Calu3 (cell line): Measurements from ENCODE around the gene IFITM5. TPM values are rescaled to one million over a fixed set of nuclear protein-coding genes. Genes with fewer than 3 reads are reported as not detected.
"Not testable (repeated sequence)": the region's sequence is repeated elsewhere in the genome, so short reads cannot be mapped to it uniquely, and the experiment has no call there.

Experiments
- BruUV-seq: library from RNA; stranded (reverse); fragments of 400-500 nt; replicated peaks from 2 replicates; lab custom pipeline; 2021; lab: Mats Ljungman, UMichigan
- CTCF ChIA-PET: fragments of 300-600 bp; sonication (Branson Sonifier 250); formaldehyde crosslinking; loops from one replicate; lab custom pipeline; 2022; ENCODE audit warnings: antibody characterized with exemption; lab: Charles Lee
- DNase-seq: peaks from one replicate; pipeline ENCODE4 v3.0.0; 2022
- H3K27ac Mint-ChIP-seq: one replicate; pipeline ENCODE4 v1.8.0; 2022; ENCODE audit warnings: mixed read lengths; ENCODE audit not compliant: unreplicated experiment
- H3K27me3 Mint-ChIP-seq: one replicate; pipeline ENCODE4 v1.8.0; 2022; ENCODE audit warnings: mixed read lengths; ENCODE audit not compliant: unreplicated experiment
- H3K36me3 Mint-ChIP-seq: one replicate; pipeline ENCODE4 v1.8.0; 2022; ENCODE audit warnings: mild to moderate bottlenecking, moderate library complexity, mixed read lengths; ENCODE audit not compliant: insufficient read depth, unreplicated experiment
- H3K4me1 Mint-ChIP-seq: one replicate; pipeline ENCODE4 v1.8.0; 2022; ENCODE audit warnings: mild to moderate bottlenecking, low read depth, mixed read lengths; ENCODE audit not compliant: unreplicated experiment
- H3K4me3 Mint-ChIP-seq: one replicate; pipeline ENCODE4 v1.8.0; 2022; ENCODE audit warnings: mild to moderate bottlenecking, low read depth, moderate library complexity, mixed read lengths; ENCODE audit not compliant: unreplicated experiment
- H3K9me3 Mint-ChIP-seq: one replicate; pipeline ENCODE4 v1.8.0; 2022; ENCODE audit warnings: low read depth, mixed read lengths; ENCODE audit not compliant: unreplicated experiment
- CTCF ChIP-seq: fragments of 200-600 bp; IDR thresholded peaks from one replicate; pipeline ENCODE4 v1.8.0; 2022; ENCODE audit warnings: antibody characterized with exemption; ENCODE audit not compliant: unreplicated experiment
- intact Hi-C: fragments of 100-400 bp; cut with micrococcal nuclease; formaldehyde crosslinking; loops from one replicate; pipeline ENCODE4 v1.10.0; 2022; ENCODE audit not compliant: unreplicated experiment
- total RNA-seq: library from RNA; stranded (reverse); gene quantifications from 2 replicates; pipeline ENCODE4 v1.2.3, GENCODE V29; 2022

Gene IFITM5
- total RNA-seq, 1 experiment from 2014 or later, result not detected

GRCh38 chr11:335779-336658 lies 36.7 kb upstream of the IFITM5 start:
- TF ChIP-seq CTCF, result no peak
- CTCF ChIA-PET, result no interaction called here
- intact Hi-C loops, result no loop called here
- H3K27ac Mint-ChIP-seq, result no peak overlapping the region
- H3K4me1 Mint-ChIP-seq, result no peaks in the 10 kb centered on the region
- H3K9me3 Mint-ChIP-seq, result no peaks in the 10 kb centered on the region
- H3K27me3 Mint-ChIP-seq, result peaks cover 49% of the 10 kb centered on the region
- no peaks in the 10 kb centered on the region for H3K36me3 Mint-ChIP-seq
- H3K4me3 Mint-ChIP-seq, result no peak overlapping the region
- DNase-seq, result no peak
- BruUV-seq, result no TSS peak

GRCh38 chr11:334264-334994 lies 35.1 kb upstream of the IFITM5 start:
- no peak for DNase-seq
- Mint-ChIP-seq H3K36me3 (no peaks in the 10 kb centered on the region), H3K27me3 (peaks cover 44% of the 10 kb centered on the region), H3K9me3 (no peaks in the 10 kb centered on the region), H3K4me1 (no peaks in the 10 kb centered on the region), H3K4me3 (no peak overlapping the region), H3K27ac (no peak overlapping the region)
- CTCF ChIA-PET, result interaction anchor here (0.6 kb wide), 1 partner anchor 347 kb away, joined by 3 read pairs; no protein-coding TSS in a partner anchor
- TF ChIP-seq CTCF, result no peak
- BruUV-seq, result no TSS peak
- intact Hi-C loops, result no loop called here

- peaks cover 44% of the 10 kb centered on the region for H3K27me3 Mint-ChIP-seq
- H3K9me3 Mint-ChIP-seq, intact Hi-C loops, DNase-seq, H3K27ac Mint-ChIP-seq, H3K4me3 Mint-ChIP-seq, BruUV-seq, H3K36me3 Mint-ChIP-seq, H3K4me1 Mint-ChIP-seq: not testable (repeated sequence)
- CTCF ChIA-PET, result interaction anchor here (0.6 kb wide), 1 partner anchor 348 kb away, joined by 3 read pairs; no protein-coding TSS in a partner anchor
These were observed 34.4 kb upstream of the IFITM5 start for GRCh38 chr11:333616-334263.

- intact Hi-C loops, result no loop called here
- CTCF ChIA-PET, result interaction anchor here (0.6 kb wide), 1 partner anchor 174 kb away, joined by 6 read pairs; the partner anchor contains the start of gene RNH1
- Mint-ChIP-seq H3K27ac (no peak overlapping the region), H3K9me3 (no peaks in the 10 kb centered on the region), H3K4me1 (no peaks in the 10 kb centered on the region), H3K27me3 (peaks cover 44% of the 10 kb centered on the region), H3K36me3 (no peaks in the 10 kb centered on the region), H3K4me3 (no peak overlapping the region)
- no peak for DNase-seq
- no TSS peak for BruUV-seq
- TF ChIP-seq CTCF, result no peak
These were observed 33.5 kb upstream of the IFITM5 start for GRCh38 chr11:332651-333480.
